MCF 10A (cell line): ENCODE data around the gene MAPKAPK2. TPM values are rescaled to one million over a fixed set of nuclear protein-coding genes. Genes with fewer than 3 reads are reported as not detected.

Source experiments
- BruUV-seq: library from RNA; stranded (reverse); fragments of 400-500 nt; replicated peaks from 2 replicates; lab custom pipeline; 2021; lab: Mats Ljungman, UMichigan
- CTCF ChIA-PET: fragments of 300-600 bp; sonication (Branson Sonifier 250); formaldehyde crosslinking; extraction: SDS; loops from one replicate; lab custom pipeline; 2021; ENCODE audit warnings: antibody characterized with exemption, inconsistent platforms; lab: Yijun Ruan, JAX
- POLR2A ChIA-PET: fragments of 300-600, 350-650 bp; sonication (Branson Sonifier 250); formaldehyde crosslinking; extraction: SDS; loops from one replicate; lab custom pipeline; 2020; ENCODE audit warnings: antibody characterized with exemption, inconsistent platforms; lab: Yijun Ruan, JAX
- DNase-seq: peaks from one replicate; pipeline ENCODE4 v3.0.0-alpha.2; 2018; ENCODE audit not compliant: unreplicated experiment
- H3K27ac Mint-ChIP-seq: one replicate; pipeline ENCODE4 v1.8.0; 2022; ENCODE audit warnings: mild to moderate bottlenecking, low read depth, mixed read lengths; ENCODE audit not compliant: unreplicated experiment
- H3K27me3 Mint-ChIP-seq: one replicate; pipeline ENCODE4 v1.8.0; 2022; ENCODE audit warnings: mixed read lengths; ENCODE audit not compliant: insufficient read depth, unreplicated experiment
- H3K36me3 Mint-ChIP-seq: one replicate; pipeline ENCODE4 v1.8.0; 2022; ENCODE audit warnings: mild to moderate bottlenecking, moderate library complexity, mixed read lengths; ENCODE audit not compliant: insufficient read depth, unreplicated experiment
- H3K4me1 Mint-ChIP-seq: one replicate; pipeline ENCODE4 v1.8.0; 2022; ENCODE audit warnings: mixed read lengths; ENCODE audit not compliant: insufficient read depth, unreplicated experiment
- H3K4me3 Mint-ChIP-seq: one replicate; pipeline ENCODE4 v1.8.0; 2022; ENCODE audit warnings: mild to moderate bottlenecking, moderate library complexity, mixed read lengths; ENCODE audit not compliant: unreplicated experiment
- H3K9me3 Mint-ChIP-seq: one replicate; pipeline ENCODE4 v1.8.0; 2022; ENCODE audit warnings: mixed read lengths; ENCODE audit not compliant: unreplicated experiment
- CTCF ChIP-seq: fragments of 200-600 bp; IDR thresholded peaks from one replicate; pipeline ENCODE4 v1.8.0; 2022; ENCODE audit warnings: antibody characterized with exemption, mild to moderate bottlenecking; ENCODE audit not compliant: unreplicated experiment
- intact Hi-C: fragments of 100-400 bp; cut with micrococcal nuclease; formaldehyde crosslinking; loops from 2 replicates; pipeline ENCODE4 v1.14.1; 2022
- total RNA-seq: library from RNA; stranded (reverse); gene quantifications from 2 replicates; pipeline ENCODE4 v1.2.3, GENCODE V29; 2022

The MAPKAPK2 gene
- total RNA-seq, 1 experiment from 2014 or later: 142 TPM

- peaks cover 7% of the 10 kb centered on the region for H3K27me3 Mint-ChIP-seq
- H3K4me1 Mint-ChIP-seq: no peaks in the 10 kb centered on the region
- no peaks in the 10 kb centered on the region for H3K9me3 Mint-ChIP-seq
- no peak overlapping the region for H3K4me3 Mint-ChIP-seq
- no peak for DNase-seq
- ChIA-PET POLR2A (interaction anchor here (0.6 to 1.3 kb wide), 2 partner anchors 131 to 1147 kb away, joined by 3 read pairs; no protein-coding TSS in a partner anchor), CTCF (interaction anchor here (0.6 to 1.3 kb wide), 2 partner anchors 19 to 45 kb away, joined by 3 to 5 read pairs; no protein-coding TSS in a partner anchor)
- H3K36me3 Mint-ChIP-seq: no peaks in the 10 kb centered on the region
- BruUV-seq: no TSS peak
- TF ChIP-seq CTCF: no peak
- no peak overlapping the region for H3K27ac Mint-ChIP-seq
- intact Hi-C loops: no loop called here
Measured at GRCh38 chr1:206779638-206780037, 94.9 kb downstream of the MAPKAPK2 start.

GRCh38 chr1:206782448-206782847 lies 97.7 kb downstream of the MAPKAPK2 start:
- no peaks in the 10 kb centered on the region for H3K4me1 Mint-ChIP-seq

GRCh38 chr1:206783506-206783905 lies 98.8 kb downstream of the MAPKAPK2 start:
- intact Hi-C loops: no loop called here
- H3K27me3 Mint-ChIP-seq: peaks cover 29% of the 10 kb centered on the region
- POLR2A ChIA-PET: no interaction called here
- no peak for TF ChIP-seq CTCF
- BruUV-seq: no TSS peak
- H3K36me3 Mint-ChIP-seq: no peaks in the 10 kb centered on the region
- H3K9me3 Mint-ChIP-seq: no peaks in the 10 kb centered on the region
- H3K4me1 Mint-ChIP-seq: no peaks in the 10 kb centered on the region
- CTCF ChIA-PET: interaction anchor here (0.8 to 3.3 kb wide), 3 partner anchors 24 to 120 kb away, joined by 3 to 9 read pairs (median 4); no protein-coding TSS in a partner anchor
- DNase-seq: no peak
- no peak overlapping the region for H3K4me3 Mint-ChIP-seq
- H3K27ac Mint-ChIP-seq: no peak overlapping the region

More at GRCh38 chr1:206782448-206782847, 97.7 kb downstream of the MAPKAPK2 start:
- no peak for DNase-seq
- BruUV-seq: no TSS peak
- Mint-ChIP-seq H3K27ac (no peak overlapping the region), H3K9me3 (no peaks in the 10 kb centered on the region), H3K36me3 (no peaks in the 10 kb centered on the region), H3K27me3 (peaks cover 18% of the 10 kb centered on the region), H3K4me3 (no peak overlapping the region)
- POLR2A ChIA-PET: no interaction called here
- no peak for TF ChIP-seq CTCF
- intact Hi-C loops: no loop called here
- CTCF ChIA-PET: interaction anchor here (0.6 to 3.3 kb wide), 2 partner anchors 9 to 56 kb away, joined by 3 to 9 read pairs; no protein-coding TSS in a partner anchor

Other genes with a start within 250 kb of the MAPKAPK2 start
- gene IKBKE, start 214.4 kb upstream of the MAPKAPK2 start, total RNA-seq: 7.1 and 12.1 TPM in 2 replicates
- gene RASSF5, start 177.4 kb upstream of the MAPKAPK2 start, total RNA-seq: 8.3 and 9.6 TPM in 2 replicates
- 110 and 116 TPM in 2 replicates for gene EIF2D, start 72.4 kb upstream of the MAPKAPK2 start, total RNA-seq
- gene DYRK3, start 49.4 kb upstream of the MAPKAPK2 start, total RNA-seq: 45.4 and 58.5 TPM in 2 replicates
- not detected in 2 replicates for gene IL19, start 85.9 kb downstream of the MAPKAPK2 start, total RNA-seq
- not detected in 2 replicates for gene IL10, start 87.6 kb downstream of the MAPKAPK2 start, total RNA-seq
- gene IL20, start 180.7 kb downstream of the MAPKAPK2 start, total RNA-seq: not detected in 2 replicates
- 0.58 and 1.1 TPM in 2 replicates for gene IL24, start 212.5 kb downstream of the MAPKAPK2 start, total RNA-seq
- 10.1 and 18.0 TPM in 2 replicates for gene FCMR, start 237.0 kb downstream of the MAPKAPK2 start, total RNA-seq